Measurements from ENCODE around the gene SLC6A11.

Gene SLC6A11

DNA sequence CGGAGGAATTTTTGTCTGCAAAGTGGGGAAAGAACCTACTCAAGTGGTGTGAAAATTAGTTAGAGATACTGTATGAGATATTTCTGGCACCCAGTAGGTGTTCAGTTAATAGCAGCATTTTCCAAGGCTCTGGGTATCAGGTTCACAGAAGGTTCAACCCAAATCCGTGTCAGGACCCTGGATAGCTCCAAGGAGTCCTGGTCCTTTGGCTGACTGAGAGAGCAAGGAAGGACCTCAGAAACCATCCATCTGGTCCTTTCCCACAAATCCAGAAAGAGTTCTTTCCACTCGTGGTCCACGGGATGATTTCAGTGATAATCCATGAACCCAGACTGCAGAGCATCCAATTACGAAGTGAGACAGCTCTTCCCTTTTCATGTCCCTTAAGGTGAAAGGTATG is 51.4 kb downstream of the SLC6A11 start:
- DNase-seq, result peak; percentile 15
- TF ChIP-seq, protein P1, sequence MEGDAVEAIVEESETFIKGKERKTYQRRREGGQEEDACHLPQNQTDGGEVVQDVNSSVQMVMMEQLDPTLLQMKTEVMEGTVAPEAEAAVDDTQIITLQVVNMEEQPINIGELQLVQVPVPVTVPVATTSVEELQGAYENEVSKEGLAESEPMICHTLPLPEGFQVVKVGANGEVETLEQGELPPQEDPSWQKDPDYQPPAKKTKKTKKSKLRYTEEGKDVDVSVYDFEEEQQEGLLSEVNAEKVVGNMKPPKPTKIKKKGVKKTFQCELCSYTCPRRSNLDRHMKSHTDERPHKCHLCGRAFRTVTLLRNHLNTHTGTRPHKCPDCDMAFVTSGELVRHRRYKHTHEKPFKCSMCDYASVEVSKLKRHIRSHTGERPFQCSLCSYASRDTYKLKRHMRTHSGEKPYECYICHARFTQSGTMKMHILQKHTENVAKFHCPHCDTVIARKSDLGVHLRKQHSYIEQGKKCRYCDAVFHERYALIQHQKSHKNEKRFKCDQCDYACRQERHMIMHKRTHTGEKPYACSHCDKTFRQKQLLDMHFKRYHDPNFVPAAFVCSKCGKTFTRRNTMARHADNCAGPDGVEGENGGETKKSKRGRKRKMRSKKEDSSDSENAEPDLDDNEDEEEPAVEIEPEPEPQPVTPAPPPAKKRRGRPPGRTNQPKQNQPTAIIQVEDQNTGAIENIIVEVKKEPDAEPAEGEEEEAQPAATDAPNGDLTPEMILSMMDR (IDR thresholded peaks at IDR 0.05; ENCODE audit: low read depth, low read length, missing control alignments), result no peak

DNA sequence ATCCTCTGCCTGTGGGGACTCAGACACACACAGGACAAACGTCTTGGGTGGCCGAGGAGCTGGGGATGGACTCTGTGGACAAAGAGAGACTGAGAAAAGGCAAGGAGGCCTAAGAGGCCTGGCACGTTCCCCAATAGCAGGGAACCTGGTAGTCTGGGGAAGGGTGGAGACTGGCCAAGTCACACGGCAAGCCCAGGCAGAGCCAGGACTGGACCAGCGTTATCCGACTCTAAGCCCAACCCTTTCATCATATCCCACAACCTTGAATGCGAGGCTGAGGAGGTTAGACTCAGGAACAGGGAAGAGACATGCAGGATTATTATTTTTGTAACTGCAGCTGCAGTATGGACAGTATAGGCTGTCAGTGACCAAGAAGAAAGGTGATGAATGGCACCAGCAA is 53.4 kb downstream of the SLC6A11 start:
- no peaks in the 10 kb centered on the region for H3K36me3 ChIP-seq (replicated peaks)
- in situ Hi-C loops (cut with HindIII; ENCODE audit: low pct_ligation_motif_present, low sequenced_read_pairs), result no loop called here
- H3K27ac ChIP-seq, result no peak overlapping the region
- no peak for DNase-seq
- TF ChIP-seq, protein P1 (IDR thresholded peaks at IDR 0.05; ENCODE audit: low read depth, low read length, missing control alignments), result no peak
- no peak overlapping the region for H3K4me3 ChIP-seq (ENCODE audit: low read depth, low read length)
- H3K27me3 ChIP-seq (replicated peaks), result no peaks in the 10 kb centered on the region

More for the DNA sequence above, 51.4 kb downstream of the SLC6A11 start:
- H3K4me3 ChIP-seq (ENCODE audit: low read depth, low read length), result no peak overlapping the region
- H3K27me3 ChIP-seq (replicated peaks), result no peaks in the 10 kb centered on the region
- no peak overlapping the region for H3K27ac ChIP-seq
- H3K36me3 ChIP-seq (replicated peaks), result no peaks in the 10 kb centered on the region
- in situ Hi-C loops (cut with HindIII; ENCODE audit: low pct_ligation_motif_present, low sequenced_read_pairs), result no loop called here

DNA sequence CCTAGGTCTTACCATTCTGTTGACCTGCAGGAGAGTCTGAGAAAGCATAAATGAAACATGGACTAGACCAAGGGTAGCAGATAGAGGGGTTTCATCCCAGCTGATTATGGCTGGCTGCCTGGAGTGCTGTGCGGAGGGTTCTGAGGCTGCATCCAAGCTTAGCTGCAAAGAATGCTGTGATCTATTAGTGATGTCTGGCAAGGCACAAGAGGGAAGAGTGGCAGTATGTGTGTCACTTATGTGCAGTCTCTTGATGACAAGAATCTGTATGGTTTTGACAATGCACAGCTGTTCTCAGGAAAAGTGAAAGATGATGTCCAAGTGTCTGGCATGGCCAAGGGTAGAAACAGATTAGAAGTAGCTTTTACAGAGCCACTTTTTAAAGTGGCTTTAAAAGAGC is 54.3 kb downstream of the SLC6A11 start:
- in situ Hi-C loops (cut with HindIII; ENCODE audit: low pct_ligation_motif_present, low sequenced_read_pairs), result no loop called here
- Histone ChIP-seq H3K27ac (no peak overlapping the region), H3K36me3 (replicated peaks) (no peaks in the 10 kb centered on the region), H3K4me3 (ENCODE audit: low read depth, low read length) (no peak overlapping the region), H3K27me3 (replicated peaks) (no peaks in the 10 kb centered on the region)
- DNase-seq, result no peak
- TF ChIP-seq, protein P1 (IDR thresholded peaks at IDR 0.05; ENCODE audit: low read depth, low read length, missing control alignments), result no peak

DNA sequence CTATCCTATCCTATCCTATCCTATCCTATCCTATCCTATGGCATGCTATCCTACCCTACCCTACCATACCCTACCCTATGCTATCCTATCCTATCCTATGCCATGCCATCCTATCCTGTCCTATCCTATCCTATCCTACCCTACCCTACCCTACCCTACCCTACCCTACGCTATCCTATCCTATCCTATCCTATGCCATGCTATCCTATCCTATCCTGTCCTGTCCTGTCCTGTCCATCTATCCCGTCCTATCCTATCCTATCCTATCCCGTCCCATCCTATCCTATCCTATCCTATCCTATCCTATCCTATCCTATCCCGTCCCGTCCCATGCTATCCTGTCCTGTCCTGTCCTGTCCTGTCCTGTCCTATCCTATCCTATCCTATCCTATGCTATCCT is 57.4 kb downstream of the SLC6A11 start:
- DNase-seq, result no peak
- Histone ChIP-seq H3K27ac (no peak overlapping the region), H3K4me3 (ENCODE audit: low read depth, low read length) (no peak overlapping the region), H3K27me3 (replicated peaks) (no peaks in the 10 kb centered on the region), H3K36me3 (replicated peaks) (no peaks in the 10 kb centered on the region)
- in situ Hi-C loops (cut with HindIII; ENCODE audit: low pct_ligation_motif_present, low sequenced_read_pairs), result no loop called here
- TF ChIP-seq, protein P1 (IDR thresholded peaks at IDR 0.05; ENCODE audit: low read depth, low read length, missing control alignments), result no peak

DNA sequence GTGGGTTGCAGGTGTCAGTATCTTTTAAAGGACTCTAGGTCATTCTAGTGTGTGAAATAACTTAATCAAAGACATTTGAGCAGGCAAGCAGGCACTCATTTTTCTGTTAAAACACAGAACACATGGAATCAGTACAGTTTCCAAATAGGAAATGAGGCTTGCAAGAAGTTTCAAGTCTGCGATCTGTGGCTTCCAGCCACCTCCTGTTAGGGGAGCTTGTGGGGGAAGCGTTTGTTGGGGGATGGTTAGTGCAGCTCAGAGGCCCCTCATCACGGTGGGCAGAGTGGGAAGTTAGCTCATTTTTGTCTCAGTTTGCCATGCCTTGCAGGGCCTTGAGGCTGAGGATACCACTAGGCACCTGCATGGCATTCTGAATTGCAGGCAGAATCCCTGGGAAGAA is 59.9 kb downstream of the SLC6A11 start:
- TF ChIP-seq, protein P1 (IDR thresholded peaks at IDR 0.05; ENCODE audit: low read depth, low read length, missing control alignments), result no peak
- no peak overlapping the region for H3K27ac ChIP-seq
- H3K36me3 ChIP-seq (replicated peaks), result no peaks in the 10 kb centered on the region
- in situ Hi-C loops (cut with HindIII; ENCODE audit: low pct_ligation_motif_present, low sequenced_read_pairs), result no loop called here
- no peak overlapping the region for H3K4me3 ChIP-seq (ENCODE audit: low read depth, low read length)
- no peaks in the 10 kb centered on the region for H3K27me3 ChIP-seq (replicated peaks)
- no peak for DNase-seq

- Histone ChIP-seq H3K36me3 (replicated peaks) (no peaks in the 10 kb centered on the region), H3K4me3 (ENCODE audit: low read depth, low read length) (no peak overlapping the region), H3K27me3 (replicated peaks) (no peaks in the 10 kb centered on the region), H3K27ac (no peak overlapping the region)
- DNase-seq, result no peak
- in situ Hi-C loops (cut with HindIII; ENCODE audit: low pct_ligation_motif_present, low sequenced_read_pairs), result no loop called here
- TF ChIP-seq, protein P1 (IDR thresholded peaks at IDR 0.05; ENCODE audit: low read depth, low read length, missing control alignments), result no peak
Observed at GRCh38 chr3:10876661-10877060, 60.6 kb downstream of the SLC6A11 start.
